ENCODE data around the gene PPP1R9B.

Gene PPP1R9B

GRCh38 chr17:50165867-50166517 lies 15.5 kb upstream of the PPP1R9B start, which contains the start of gene SGCA:
SGCA (plus strand) TSS chr17:50166005; CDS start chr17:50166041, 36 bp downstream.
- no peak for DNase-seq (ENCODE audit: low read depth, low spot score)
- Histone ChIP-seq H3K9me3 (ENCODE audit: low read depth, low read length) (no peaks in the 10 kb centered on the region), H3K9ac (ENCODE audit: insufficient read length) (no peak within 1 kb of the TSS), H3K36me3 (ENCODE audit: insufficient read depth, low read length) (no peaks in the 10 kb centered on the region), H3K27ac (no peak within 1 kb of the TSS), H3K4me3 (no peak within 1 kb of the TSS)
- TF ChIP-seq FOXP2 (optimal IDR thresholded peaks at IDR 0.05; ENCODE audit: control extremely low read depth, extremely low read length, insufficient read depth), result no peak
- TF ChIP-seq EZH2 (IDR thresholded peaks at IDR 0.05), result no peak
- no peak for TF ChIP-seq POLR2AphosphoS5 (IDR thresholded peaks at IDR 0.05; ENCODE audit: borderline replicate concordance, low read depth, low read length)

DNA sequence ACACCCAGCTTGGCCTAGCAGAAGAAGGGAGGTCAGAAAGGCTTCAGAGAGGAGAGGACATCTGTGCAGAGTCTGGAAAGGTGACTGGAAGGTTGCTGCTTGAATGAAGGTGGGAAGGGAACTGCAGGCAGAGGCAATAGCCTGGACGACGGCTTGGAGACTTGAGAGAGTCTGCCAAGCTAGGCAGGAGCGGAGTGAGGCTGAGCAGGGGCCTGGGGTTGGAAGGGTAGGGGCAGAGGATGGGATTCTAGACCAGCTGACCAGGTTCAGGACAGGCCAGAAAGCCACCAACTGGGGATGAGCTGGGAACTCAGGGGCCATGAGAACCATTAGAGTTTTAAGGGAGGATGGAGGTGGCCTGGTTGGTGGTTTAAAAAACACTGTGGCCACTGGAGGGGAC lies 15.0 kb upstream of the PPP1R9B start:
- Histone ChIP-seq H3K9ac (ENCODE audit: insufficient read length) (no peak overlapping the region), H3K4me3 (no peak overlapping the region), H3K27ac (no peak overlapping the region), H3K36me3 (ENCODE audit: insufficient read depth, low read length) (no peaks in the 10 kb centered on the region), H3K9me3 (ENCODE audit: low read depth, low read length) (no peaks in the 10 kb centered on the region)
- no peak for DNase-seq (ENCODE audit: low read depth, low spot score)
- TF ChIP-seq POLR2AphosphoS5 (IDR thresholded peaks at IDR 0.05; ENCODE audit: borderline replicate concordance, low read depth, low read length), result no peak
- no peak for TF ChIP-seq EZH2 (IDR thresholded peaks at IDR 0.05)
- TF ChIP-seq FOXP2 (optimal IDR thresholded peaks at IDR 0.05; ENCODE audit: control extremely low read depth, extremely low read length, insufficient read depth), result no peak

DNA sequence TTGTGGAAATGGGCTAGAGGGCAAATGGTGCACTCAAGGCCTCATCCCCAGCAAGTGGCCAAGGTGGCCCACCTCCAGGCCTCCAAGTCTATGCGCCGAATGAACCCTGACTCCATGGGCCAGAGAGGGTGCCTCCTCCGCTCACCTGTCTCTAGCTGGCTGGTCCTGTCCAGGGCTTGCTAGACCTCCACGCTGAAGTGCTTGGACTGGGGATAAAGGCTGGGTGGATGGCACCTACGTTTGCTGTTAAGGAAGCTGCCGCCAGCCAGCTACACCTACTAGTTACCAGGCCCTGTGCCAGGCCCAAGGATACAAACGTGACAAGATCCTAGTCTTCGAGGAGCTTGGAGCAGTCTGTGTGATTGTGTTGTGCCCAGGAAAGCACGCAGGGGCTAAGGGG lies 14.6 kb upstream of the PPP1R9B start:
- no peaks in the 10 kb centered on the region for H3K36me3 ChIP-seq (ENCODE audit: insufficient read depth, low read length)
- H3K9ac ChIP-seq (ENCODE audit: insufficient read length), result no peak overlapping the region
- no peak for DNase-seq (ENCODE audit: low read depth, low spot score)
- no peak overlapping the region for H3K27ac ChIP-seq
- H3K9me3 ChIP-seq (ENCODE audit: low read depth, low read length), result no peaks in the 10 kb centered on the region
- no peak for TF ChIP-seq POLR2AphosphoS5 (IDR thresholded peaks at IDR 0.05; ENCODE audit: borderline replicate concordance, low read depth, low read length)
- TF ChIP-seq FOXP2 (optimal IDR thresholded peaks at IDR 0.05; ENCODE audit: control extremely low read depth, extremely low read length, insufficient read depth), result no peak
- no peak for TF ChIP-seq EZH2 (IDR thresholded peaks at IDR 0.05)
- no peak overlapping the region for H3K4me3 ChIP-seq

- no peaks in the 10 kb centered on the region for H3K9me3 ChIP-seq (ENCODE audit: low read depth, low read length)
- H3K4me3 ChIP-seq, result no peak overlapping the region
- no peak overlapping the region for H3K9ac ChIP-seq (ENCODE audit: insufficient read length)
- H3K36me3 ChIP-seq (ENCODE audit: insufficient read depth, low read length), result no peaks in the 10 kb centered on the region
- no peak for DNase-seq (ENCODE audit: low read depth, low spot score)
- TF ChIP-seq FOXP2 (optimal IDR thresholded peaks at IDR 0.05; ENCODE audit: control extremely low read depth, extremely low read length, insufficient read depth) (no peak), EZH2 (IDR thresholded peaks at IDR 0.05) (no peak), POLR2AphosphoS5 (IDR thresholded peaks at IDR 0.05; ENCODE audit: borderline replicate concordance, low read depth, low read length) (no peak)
- H3K27ac ChIP-seq, result no peak overlapping the region
These were observed 14.2 kb upstream of the PPP1R9B start for GRCh38 chr17:50164697-50164988.

GRCh38 chr17:50163843-50164696 lies 13.6 kb upstream of the PPP1R9B start:
- no peak for DNase-seq (ENCODE audit: low read depth, low spot score)
- H3K4me3 ChIP-seq, result no peak overlapping the region
- H3K9ac ChIP-seq (ENCODE audit: insufficient read length), result no peak overlapping the region
- no peaks in the 10 kb centered on the region for H3K9me3 ChIP-seq (ENCODE audit: low read depth, low read length)
- no peak for TF ChIP-seq FOXP2 (optimal IDR thresholded peaks at IDR 0.05; ENCODE audit: control extremely low read depth, extremely low read length, insufficient read depth)
- no peaks in the 10 kb centered on the region for H3K36me3 ChIP-seq (ENCODE audit: insufficient read depth, low read length)
- no peak overlapping the region for H3K27ac ChIP-seq

GRCh38 chr17:50162466-50163254 lies 12.2 kb upstream of the PPP1R9B start:
- no peaks in the 10 kb centered on the region for H3K36me3 ChIP-seq (ENCODE audit: insufficient read depth, low read length)
- H3K9ac ChIP-seq (ENCODE audit: insufficient read length), result no peak overlapping the region
- no peaks in the 10 kb centered on the region for H3K9me3 ChIP-seq (ENCODE audit: low read depth, low read length)
- peak; percentile 30 for DNase-seq (ENCODE audit: low read depth, low spot score)
- peak overlapping the region; percentile 80 for H3K27ac ChIP-seq
- no peak overlapping the region for H3K4me3 ChIP-seq
- no peak for TF ChIP-seq FOXP2 (optimal IDR thresholded peaks at IDR 0.05; ENCODE audit: control extremely low read depth, extremely low read length, insufficient read depth)
- TF ChIP-seq EZH2 (IDR thresholded peaks at IDR 0.05), result no peak
- TF ChIP-seq POLR2AphosphoS5 (IDR thresholded peaks at IDR 0.05; ENCODE audit: borderline replicate concordance, low read depth, low read length), result no peak

- Histone ChIP-seq H3K9ac (ENCODE audit: insufficient read length) (no peak overlapping the region), H3K9me3 (ENCODE audit: low read depth, low read length) (no peaks in the 10 kb centered on the region), H3K36me3 (ENCODE audit: insufficient read depth, low read length) (no peaks in the 10 kb centered on the region), H3K4me3 (peak overlapping the region; percentile 74), H3K27ac (peak overlapping the region; percentile 80)
- TF ChIP-seq FOXP2 (optimal IDR thresholded peaks at IDR 0.05; ENCODE audit: control extremely low read depth, extremely low read length, insufficient read depth) (no peak), POLR2AphosphoS5 (IDR thresholded peaks at IDR 0.05; ENCODE audit: borderline replicate concordance, low read depth, low read length) (no peak), EZH2 (IDR thresholded peaks at IDR 0.05) (no peak)
- no peak for DNase-seq (ENCODE audit: low read depth, low spot score)
These were observed 11.4 kb upstream of the PPP1R9B start for GRCh38 chr17:50161911-50162288.
